Fibroblast of lung (primary cell): ENCODE measurements around the gene AQP2. TPM values are rescaled to one million over a fixed set of nuclear protein-coding genes. Genes with fewer than 3 reads are reported as not detected.

ENCODE experiments used
- DNase-seq, 2 donors: peaks; one replicate each; pipeline versions ENCODE4 v3.0.0 to v3.0.0-alpha.2; 2010; ENCODE audit warnings: low read depth in 2 of 2
- H2AFZ ChIP-seq: 2 replicates; pipeline ENCODE4 v1.5.1; 2012; ENCODE audit warnings: low read length, control low read depth, inconsistent platforms
- H3K27ac ChIP-seq: 2 replicates; pipeline ENCODE4 v1.5.1; 2011; ENCODE audit warnings: low read length, control low read depth; ENCODE audit not compliant: insufficient read depth
- H3K27me3 ChIP-seq: 2 replicates; pipeline ENCODE4 v1.5.1; 2011; ENCODE audit warnings: mild to moderate bottlenecking, low read length; ENCODE audit not compliant: control insufficient read depth, insufficient read depth
- H3K36me3 ChIP-seq: 2 replicates; pipeline ENCODE4 v1.5.1; 2011; ENCODE audit warnings: low read length; ENCODE audit not compliant: control insufficient read depth, insufficient read depth
- H3K4me1 ChIP-seq: 2 replicates; pipeline ENCODE4 v1.5.1; 2011; ENCODE audit warnings: low read length; ENCODE audit not compliant: control insufficient read depth, insufficient read depth; ENCODE audit errors: extremely low read depth
- H3K4me2 ChIP-seq: 2 replicates; pipeline ENCODE4 v1.5.1; 2011; ENCODE audit warnings: low read length, control low read depth; ENCODE audit not compliant: insufficient read depth; ENCODE audit errors: extremely low read depth
- H3K4me3 ChIP-seq, 4 experiments: fragments of 200-600 bp in 1 of 4; sonication (generic) in 1 of 4; replicated peaks in 1 of 4; 2 replicates each; pipeline ENCODE4 v1.5.1; 2011 to 2016; ENCODE audit warnings: low read length in 4 of 4, low read depth in 3 of 4, mild to moderate bottlenecking in 3 of 4, control low read depth in 2 of 4, inconsistent platforms in 1 of 4, mixed read lengths in 1 of 4; ENCODE audit not compliant: insufficient read depth in 1 of 4; ENCODE audit errors: control extremely low read depth in 1 of 4
- H3K79me2 ChIP-seq: 2 replicates; pipeline ENCODE4 v1.5.1; 2012; ENCODE audit warnings: mild to moderate bottlenecking, low read length, inconsistent platforms; ENCODE audit not compliant: control insufficient read depth, insufficient read depth
- H3K9ac ChIP-seq: 2 replicates; pipeline ENCODE4 v1.5.1; 2011; ENCODE audit warnings: mild to moderate bottlenecking, low read length, control low read depth; ENCODE audit not compliant: insufficient read depth
- H3K9me3 ChIP-seq: 2 replicates; pipeline ENCODE4 v1.5.1; 2012; ENCODE audit warnings: low read depth, low read length; ENCODE audit not compliant: control insufficient read depth, insufficient read depth
- H4K20me1 ChIP-seq: 2 replicates; pipeline ENCODE4 v1.5.1; 2011; ENCODE audit warnings: low read length; ENCODE audit not compliant: control insufficient read depth, insufficient read depth; ENCODE audit errors: extremely low read depth
- EZH2 ChIP-seq: IDR thresholded peaks from 2 replicates; pipeline ENCODE4 v1.5.1; 2012; ENCODE audit warnings: low read length, control low read depth, mild to moderate bottlenecking; ENCODE audit errors: missing control alignments
- polyA minus RNA-seq: library from RNA; depleted of rRNA, polyadenylated mRNA; stranded (reverse); fragments of >200 nt; gene quantifications from 2 replicates; pipeline ENCODE4 v1.2.3, GENCODE V29; 2011; ENCODE audit warnings: low replicate concordance
- polyA plus RNA-seq, 2 donors: library from polyadenylated mRNA; depleted of rRNA in 1 of 2; stranded (reverse) in 1 of 2; unstranded in 1 of 2; fragments of >200 nt; gene quantifications; 2 replicates each; pipeline ENCODE4 v1.2.1, GENCODE V29; 2011 to 2012; ENCODE audit warnings: missing spikeins in 1 of 2
- total RNA-seq: library from RNA; depleted of rRNA; stranded (reverse); fragments of >200 nt; gene quantifications from 2 replicates; pipeline ENCODE4 v1.2.1, GENCODE V29; 2014
- TF ChIP-seq, protein P1 (sequence below), 2 donors: IDR thresholded peaks in 1 of 2; conservative IDR thresholded peaks in 1 of 2; 1 replicate in 1 of 2; 2 replicates in 1 of 2; pipeline ENCODE4 v1.5.1; 2011 to 2012; ENCODE audit warnings: low read length in 2 of 2, control low read depth in 1 of 2, inconsistent platforms in 1 of 2, low read depth in 1 of 2, mild to moderate bottlenecking in 1 of 2

AQP2 gene, protein sequence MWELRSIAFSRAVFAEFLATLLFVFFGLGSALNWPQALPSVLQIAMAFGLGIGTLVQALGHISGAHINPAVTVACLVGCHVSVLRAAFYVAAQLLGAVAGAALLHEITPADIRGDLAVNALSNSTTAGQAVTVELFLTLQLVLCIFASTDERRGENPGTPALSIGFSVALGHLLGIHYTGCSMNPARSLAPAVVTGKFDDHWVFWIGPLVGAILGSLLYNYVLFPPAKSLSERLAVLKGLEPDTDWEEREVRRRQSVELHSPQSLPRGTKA
- total RNA-seq (not detected in 2 replicates), polyA plus RNA-seq (not detected in 2 replicates), polyA minus RNA-seq (not detected in 2 replicates)
- not detected in 2 replicates for polyA plus RNA-seq (2012)

DNA sequence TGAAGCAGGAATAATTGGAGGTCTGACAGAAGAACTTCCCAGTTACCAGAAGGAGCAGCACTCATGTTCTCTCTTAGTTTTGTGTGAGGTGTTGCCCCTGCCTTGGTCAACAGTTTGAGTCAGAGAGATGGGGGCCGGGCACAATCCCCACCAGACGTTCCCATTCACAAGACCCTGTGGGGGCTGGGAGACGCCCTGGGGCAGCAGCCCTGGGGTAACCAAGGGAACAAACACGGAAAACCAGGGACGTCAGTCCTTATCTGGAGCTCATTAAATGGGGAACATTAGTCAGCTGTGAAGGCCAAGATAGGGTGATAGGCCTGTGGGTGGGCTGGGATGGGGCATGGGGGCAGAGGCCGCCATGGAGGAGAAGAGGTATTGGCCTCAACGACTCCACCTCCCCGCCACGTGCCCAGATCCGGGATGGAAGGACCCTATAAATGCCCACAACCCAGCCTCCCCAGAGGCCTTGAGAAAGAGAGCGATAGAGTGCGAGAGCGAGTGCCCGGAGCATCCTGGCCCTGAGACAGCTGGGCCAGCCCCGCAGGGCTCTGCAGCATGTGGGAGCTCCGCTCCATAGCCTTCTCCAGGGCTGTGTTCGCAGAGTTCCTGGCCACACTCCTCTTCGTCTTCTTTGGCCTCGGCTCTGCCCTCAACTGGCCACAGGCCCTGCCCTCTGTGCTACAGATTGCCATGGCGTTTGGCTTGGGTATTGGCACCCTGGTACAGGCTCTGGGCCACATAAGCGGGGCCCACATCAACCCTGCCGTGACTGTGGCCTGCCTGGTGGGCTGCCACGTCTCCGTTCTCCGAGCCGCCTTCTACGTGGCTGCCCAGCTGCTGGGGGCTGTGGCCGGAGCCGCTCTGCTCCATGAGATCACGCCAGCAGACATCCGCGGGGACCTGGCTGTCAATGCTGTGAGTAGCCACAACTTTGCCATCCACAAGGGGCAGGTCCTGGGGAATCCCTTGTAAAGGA, at the start of gene AQP2:
TSS of gene AQP2 (plus strand) at position 465 of the 979 bp plus-strand sequence. CDS start at position 559, 94 bp downstream.
- Histone ChIP-seq H3K9ac (no peak within 1 kb of the TSS), H3K4me1 (no peaks in the 10 kb centered on the region), H3K79me2 (no peaks in the 10 kb centered on the region), H2AFZ (no peak within 1 kb of the TSS), H3K36me3 (no peaks in the 10 kb centered on the region), H3K27me3 (peaks cover 43% of the 10 kb centered on the region), H4K20me1 (no peaks in the 10 kb centered on the region), H3K4me2 (no peak within 1 kb of the TSS), H3K27ac (no peak within 1 kb of the TSS), H3K4me3 (no peak within 1 kb of the TSS), H3K9me3 (no peaks in the 10 kb centered on the region)
- no peak for DNase-seq
- TF ChIP-seq, protein P1, sequence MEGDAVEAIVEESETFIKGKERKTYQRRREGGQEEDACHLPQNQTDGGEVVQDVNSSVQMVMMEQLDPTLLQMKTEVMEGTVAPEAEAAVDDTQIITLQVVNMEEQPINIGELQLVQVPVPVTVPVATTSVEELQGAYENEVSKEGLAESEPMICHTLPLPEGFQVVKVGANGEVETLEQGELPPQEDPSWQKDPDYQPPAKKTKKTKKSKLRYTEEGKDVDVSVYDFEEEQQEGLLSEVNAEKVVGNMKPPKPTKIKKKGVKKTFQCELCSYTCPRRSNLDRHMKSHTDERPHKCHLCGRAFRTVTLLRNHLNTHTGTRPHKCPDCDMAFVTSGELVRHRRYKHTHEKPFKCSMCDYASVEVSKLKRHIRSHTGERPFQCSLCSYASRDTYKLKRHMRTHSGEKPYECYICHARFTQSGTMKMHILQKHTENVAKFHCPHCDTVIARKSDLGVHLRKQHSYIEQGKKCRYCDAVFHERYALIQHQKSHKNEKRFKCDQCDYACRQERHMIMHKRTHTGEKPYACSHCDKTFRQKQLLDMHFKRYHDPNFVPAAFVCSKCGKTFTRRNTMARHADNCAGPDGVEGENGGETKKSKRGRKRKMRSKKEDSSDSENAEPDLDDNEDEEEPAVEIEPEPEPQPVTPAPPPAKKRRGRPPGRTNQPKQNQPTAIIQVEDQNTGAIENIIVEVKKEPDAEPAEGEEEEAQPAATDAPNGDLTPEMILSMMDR (conservative IDR thresholded peaks at IDR 0.05 in 1 of 2, IDR thresholded peaks at IDR 0.05 in 1 of 2; ENCODE audit: low read depth in 1 of 2, low read length in 2 of 2) = no peak
- TF ChIP-seq EZH2 = no peak

DNA sequence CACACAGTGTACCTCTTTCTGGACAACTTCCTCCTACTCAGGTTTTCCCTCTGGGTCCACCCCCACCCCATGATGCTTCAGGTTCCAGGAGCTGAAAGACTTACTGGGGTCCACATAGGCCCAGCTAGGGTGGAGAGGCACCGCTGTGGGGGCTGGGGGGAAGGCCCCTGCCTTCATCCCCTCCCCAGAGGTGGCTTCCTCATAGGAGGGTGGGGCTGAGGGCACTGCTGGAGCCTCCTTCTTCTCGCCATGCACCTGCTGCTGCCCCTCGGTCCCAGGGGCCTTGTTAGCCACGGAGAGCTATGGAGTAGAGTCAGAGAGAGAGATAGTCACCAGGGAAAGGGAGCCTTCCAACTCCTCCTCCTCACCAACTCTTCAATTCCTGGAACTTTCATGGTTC, 49.5 kb upstream of the AQP2 start:
- H4K20me1 ChIP-seq = no peaks in the 10 kb centered on the region
- TF ChIP-seq, protein P1 (conservative IDR thresholded peaks at IDR 0.05 in 1 of 2, IDR thresholded peaks at IDR 0.05 in 1 of 2; ENCODE audit: low read depth in 1 of 2, low read length in 2 of 2) = no peak
- no peak for TF ChIP-seq EZH2
- no peaks in the 10 kb centered on the region for H3K79me2 ChIP-seq
- no peak overlapping the region for H3K4me3 ChIP-seq
- H3K27ac ChIP-seq = no peak overlapping the region
- no peak overlapping the region for H2AFZ ChIP-seq
- H3K9ac ChIP-seq = no peak overlapping the region
- H3K4me1 ChIP-seq = peaks cover 2% of the 10 kb centered on the region
- DNase-seq = no peak
- no peaks in the 10 kb centered on the region for H3K36me3 ChIP-seq
- peaks cover 12% of the 10 kb centered on the region for H3K27me3 ChIP-seq
- no peaks in the 10 kb centered on the region for H3K9me3 ChIP-seq
- no peak overlapping the region for H3K4me2 ChIP-seq

DNA sequence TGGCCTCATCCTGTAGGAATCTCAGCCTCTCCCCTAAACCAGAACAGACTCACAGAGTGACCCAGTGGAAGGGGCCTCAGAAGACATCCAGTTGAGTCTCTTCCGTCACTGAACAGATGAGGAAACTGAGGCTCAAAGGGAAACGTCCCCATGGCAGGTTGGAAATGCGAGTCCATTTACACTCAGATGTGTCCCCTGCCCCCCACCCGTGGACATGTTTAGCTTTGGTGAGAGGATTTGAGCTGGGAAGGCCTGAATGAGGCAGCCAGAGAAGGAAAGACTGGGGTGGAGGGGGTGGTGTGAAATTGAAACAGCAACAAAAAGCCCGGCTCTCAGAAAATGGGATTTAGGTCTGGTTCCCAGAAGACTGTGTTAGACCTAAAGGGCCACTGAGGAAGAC, 48.6 kb upstream of the AQP2 start:
- Histone ChIP-seq H3K27ac (no peak overlapping the region), H2AFZ (no peak overlapping the region), H3K9ac (no peak overlapping the region), H3K79me2 (no peaks in the 10 kb centered on the region), H3K9me3 (no peaks in the 10 kb centered on the region), H4K20me1 (no peaks in the 10 kb centered on the region), H3K4me2 (no peak overlapping the region), H3K27me3 (peaks cover 9% of the 10 kb centered on the region), H3K36me3 (no peaks in the 10 kb centered on the region), H3K4me1 (peaks cover 2% of the 10 kb centered on the region), H3K4me3 (no peak overlapping the region)
- TF ChIP-seq, protein P1 (conservative IDR thresholded peaks at IDR 0.05 in 1 of 2, IDR thresholded peaks at IDR 0.05 in 1 of 2; ENCODE audit: low read depth in 1 of 2, low read length in 2 of 2) = no peak
- no peak for TF ChIP-seq EZH2
- DNase-seq = no peak
